ENCODE results near the gene CAMK1G. TPM values are rescaled to one million over a fixed set of nuclear protein-coding genes. Genes with fewer than 3 reads are reported as not detected.
A peak's percentile ranks its signal among the peaks of the same experiment; 100 is the strongest.

Gene CAMK1G
- total RNA-seq, 1 donor from 2014 or later, result 3.8 TPM

DNA sequence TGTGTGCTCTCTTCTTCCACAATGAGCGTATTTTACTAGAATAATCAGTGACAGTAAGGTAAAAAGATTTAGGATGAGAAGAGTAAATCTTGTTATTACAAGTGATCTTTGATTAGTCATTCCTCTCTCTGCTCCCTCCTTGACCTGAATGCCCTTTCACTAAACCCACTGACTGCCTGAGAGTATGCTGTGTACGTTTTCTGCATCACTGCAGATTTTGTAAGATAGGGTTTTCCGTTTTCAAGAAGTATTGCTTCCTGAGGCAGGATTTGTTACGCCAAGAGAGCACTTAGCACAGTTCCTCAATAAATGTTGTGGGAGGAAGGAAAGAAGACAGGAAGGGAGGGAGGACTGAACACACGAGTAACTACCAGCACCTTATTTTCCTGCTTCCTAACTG lies 76.4 kb downstream of the CAMK1G start:
- Mint-ChIP-seq H3K4me3 (no peak overlapping the region), H3K9me3 (no peaks in the 10 kb centered on the region), H3K36me3 (no peaks in the 10 kb centered on the region), H3K27ac (peak overlapping the region; percentile 15), H3K27me3 (ENCODE audit: low read depth) (peaks cover 2% of the 10 kb centered on the region), H3K4me1 (peaks cover 20% of the 10 kb centered on the region)
- no peak for DNase-seq (ENCODE audit: low spot score in 2 of 2, unreplicated experiment in 2 of 2)
- TF ChIP-seq, protein P1, sequence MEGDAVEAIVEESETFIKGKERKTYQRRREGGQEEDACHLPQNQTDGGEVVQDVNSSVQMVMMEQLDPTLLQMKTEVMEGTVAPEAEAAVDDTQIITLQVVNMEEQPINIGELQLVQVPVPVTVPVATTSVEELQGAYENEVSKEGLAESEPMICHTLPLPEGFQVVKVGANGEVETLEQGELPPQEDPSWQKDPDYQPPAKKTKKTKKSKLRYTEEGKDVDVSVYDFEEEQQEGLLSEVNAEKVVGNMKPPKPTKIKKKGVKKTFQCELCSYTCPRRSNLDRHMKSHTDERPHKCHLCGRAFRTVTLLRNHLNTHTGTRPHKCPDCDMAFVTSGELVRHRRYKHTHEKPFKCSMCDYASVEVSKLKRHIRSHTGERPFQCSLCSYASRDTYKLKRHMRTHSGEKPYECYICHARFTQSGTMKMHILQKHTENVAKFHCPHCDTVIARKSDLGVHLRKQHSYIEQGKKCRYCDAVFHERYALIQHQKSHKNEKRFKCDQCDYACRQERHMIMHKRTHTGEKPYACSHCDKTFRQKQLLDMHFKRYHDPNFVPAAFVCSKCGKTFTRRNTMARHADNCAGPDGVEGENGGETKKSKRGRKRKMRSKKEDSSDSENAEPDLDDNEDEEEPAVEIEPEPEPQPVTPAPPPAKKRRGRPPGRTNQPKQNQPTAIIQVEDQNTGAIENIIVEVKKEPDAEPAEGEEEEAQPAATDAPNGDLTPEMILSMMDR (IDR thresholded peaks at IDR 0.05; ENCODE audit: unreplicated experiment), result no peak

- Mint-ChIP-seq H3K4me1 (peaks cover 20% of the 10 kb centered on the region), H3K36me3 (no peaks in the 10 kb centered on the region), H3K9me3 (no peaks in the 10 kb centered on the region), H3K27ac (no peak overlapping the region), H3K4me3 (no peak overlapping the region), H3K27me3 (ENCODE audit: low read depth) (peaks cover 2% of the 10 kb centered on the region)
- no peak for DNase-seq (ENCODE audit: low spot score in 2 of 2, unreplicated experiment in 2 of 2)
- TF ChIP-seq, protein P1 (IDR thresholded peaks at IDR 0.05; ENCODE audit: unreplicated experiment), result no peak
Measured at GRCh38 chr1:209661071-209661470, 77.6 kb downstream of the CAMK1G start.

DNA sequence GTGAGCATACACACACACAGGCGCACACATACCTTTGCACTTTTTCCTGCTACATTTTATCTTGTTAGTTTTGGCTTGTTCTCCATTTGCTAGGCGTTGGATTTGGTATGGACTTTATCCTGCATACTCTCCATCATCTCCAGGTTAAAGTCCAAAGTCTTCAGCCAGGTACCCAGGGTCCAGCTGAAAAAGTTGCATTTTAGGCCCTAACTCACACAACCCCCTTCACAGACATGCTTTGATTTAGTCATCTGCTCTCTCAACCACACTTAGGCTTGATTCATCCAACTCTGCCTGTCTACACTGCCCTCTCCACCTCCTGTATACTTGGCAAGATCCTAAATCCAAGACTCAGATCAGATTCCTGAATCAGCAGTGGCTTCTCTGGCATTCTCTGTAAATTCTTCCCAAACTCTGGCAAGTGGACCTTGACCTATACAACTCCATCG lies 79.4 kb downstream of the CAMK1G start:
- Mint-ChIP-seq H3K4me1 (peaks cover 18% of the 10 kb centered on the region), H3K9me3 (no peaks in the 10 kb centered on the region), H3K27ac (no peak overlapping the region), H3K36me3 (no peaks in the 10 kb centered on the region), H3K4me3 (no peak overlapping the region), H3K27me3 (ENCODE audit: low read depth) (peaks cover 2% of the 10 kb centered on the region)
- no peak for DNase-seq (ENCODE audit: low spot score in 2 of 2, unreplicated experiment in 2 of 2)
- TF ChIP-seq, protein P1 (IDR thresholded peaks at IDR 0.05; ENCODE audit: unreplicated experiment), result no peak

Small RNAs within 50 kb of the gene (microRNA-seq; reads per million reads assigned to microRNA genes)
- not detected for gene MIR4260

Other genes with a start within 250 kb of the CAMK1G start
- gene LAMB3, start 68.7 kb downstream of the CAMK1G start, total RNA-seq, result 34.7 to 37.0 TPM (median 37.0 TPM) in 3 replicates
- 3.6 to 5.6 TPM (median 4.1 TPM) in 3 replicates for gene G0S2, start 91.7 kb downstream of the CAMK1G start, total RNA-seq
- 0.63 TPM in 1 of 3 replicates, not detected in the others for gene HSD11B1, start 121.1 kb downstream of the CAMK1G start, total RNA-seq
- gene TRAF3IP3, start 172.3 kb downstream of the CAMK1G start, total RNA-seq, result 0.85 to 1.2 TPM (median 1.1 TPM) in 3 replicates
- 3.5 to 3.8 TPM (median 3.5 TPM) in 3 replicates for gene C1orf74, start 200.8 kb downstream of the CAMK1G start, total RNA-seq
- gene IRF6, start 222.4 kb downstream of the CAMK1G start, total RNA-seq, result 38.1 to 43.1 TPM (median 39.9 TPM) in 3 replicates
- 8.8 to 9.7 TPM (median 9.0 TPM) in 3 replicates for gene UTP25, start 244.3 kb downstream of the CAMK1G start, total RNA-seq